Neural progenitor cell (in vitro differentiated cells): Measurements from ENCODE around the gene ATP11A. TPM values are rescaled to one million over a fixed set of nuclear protein-coding genes. Genes with fewer than 3 reads are reported as not detected.

Experiments used
- DNase-seq: peaks from one replicate; pipeline ENCODE4 v3.0.0-alpha.2; 2016; ENCODE audit warnings: low spot score
- H2AFZ ChIP-seq: fragments of 200-600 bp; sonication (generic); replicated peaks from 2 replicates; pipeline ENCODE4 v1.6.1; 2016; ENCODE audit warnings: antibody characterized with exemption
- H3F3A ChIP-seq: fragments of 200-600 bp; sonication (generic); 2 replicates; pipeline ENCODE4 v1.6.1; 2016; ENCODE audit warnings: antibody characterized with exemption, low read depth
- H3K27ac ChIP-seq: fragments of 200-600 bp; sonication (generic); 2 replicates; pipeline ENCODE4 v1.5.1; 2016; ENCODE audit warnings: mild to moderate bottlenecking
- H3K27me3 ChIP-seq: fragments of 200-600 bp; sonication (generic); 2 replicates; pipeline ENCODE4 v1.6.1; 2016; ENCODE audit warnings: mild to moderate bottlenecking, moderate library complexity
- H3K36me3 ChIP-seq: fragments of 200-600 bp; sonication (generic); 2 replicates; pipeline ENCODE4 v1.5.1; 2016
- H3K4me1 ChIP-seq: fragments of 200-600 bp; sonication (generic); 2 replicates; pipeline ENCODE4 v1.6.1; 2016; ENCODE audit warnings: mixed run types
- H3K4me2 ChIP-seq: fragments of 200-600 bp; sonication (generic); 2 replicates; pipeline ENCODE4 v1.6.1; 2016
- H3K4me3 ChIP-seq: fragments of 200-600 bp; sonication (generic); 2 replicates; pipeline ENCODE4 v1.5.1; 2016
- H3K79me2 ChIP-seq: fragments of 200-600 bp; sonication (generic); 2 replicates; pipeline ENCODE4 v1.6.1; 2016; ENCODE audit warnings: low read depth
- H3K9ac ChIP-seq: fragments of 200-600 bp; sonication (generic); 2 replicates; pipeline ENCODE4 v1.6.1; 2016
- H3K9me3 ChIP-seq: fragments of 200-600 bp; sonication (generic); 2 replicates; pipeline ENCODE4 v1.5.1; 2016; ENCODE audit warnings: low read depth
- H4K20me1 ChIP-seq: fragments of 200-600 bp; sonication (generic); 2 replicates; pipeline ENCODE4 v1.6.1; 2016; ENCODE audit warnings: low read depth
- H3K27ac Mint-ChIP-seq: 3 replicates; pipeline ENCODE4 v1.8.0; 2021; ENCODE audit warnings: mixed read lengths
- H3K27me3 Mint-ChIP-seq: 2 replicates; pipeline ENCODE4 v1.8.0; 2022; ENCODE audit warnings: low read depth, mild to moderate bottlenecking, inconsistent platforms, moderate library complexity, mixed read lengths; ENCODE audit not compliant: insufficient read depth
- H3K36me3 Mint-ChIP-seq: 3 replicates; pipeline ENCODE4 v1.8.0; 2021; ENCODE audit warnings: mixed read lengths
- H3K4me1 Mint-ChIP-seq: 3 replicates; pipeline ENCODE4 v1.8.0; 2021; ENCODE audit warnings: mixed read lengths
- H3K4me3 Mint-ChIP-seq: 3 replicates; pipeline ENCODE4 v1.8.0; 2021; ENCODE audit warnings: mild to moderate bottlenecking, moderate library complexity, mixed read lengths
- H3K9me3 Mint-ChIP-seq: 3 replicates; pipeline ENCODE4 v1.8.0; 2020; ENCODE audit warnings: mixed read lengths
- EZH2 ChIP-seq: fragments of 200-600 bp; sonication (generic); IDR thresholded peaks from 2 replicates; pipeline ENCODE4 v1.6.1; 2017; ENCODE audit warnings: antibody characterized with exemption, mild to moderate bottlenecking, moderate library complexity
- EZH2phosphoT487 ChIP-seq: fragments of 200-600 bp; sonication (generic); IDR thresholded peaks from 2 replicates; pipeline ENCODE4 v1.6.1; 2017; ENCODE audit warnings: antibody characterized with exemption
- total RNA-seq: library from RNA; depleted of rRNA; stranded (reverse); fragments of >200 nt; gene quantifications from 2 replicates; pipeline ENCODE4 v1.2.3, GENCODE V29; 2015; ENCODE audit warnings: low replicate concordance
- TF ChIP-seq, protein P1 (sequence below): fragments of 200-600 bp; sonication (generic); IDR thresholded peaks from 2 replicates; pipeline ENCODE4 v1.5.1; 2017; ENCODE audit warnings: antibody characterized with exemption, mild to moderate bottlenecking

The ATP11A gene
- total RNA-seq, 1 donor from 2014 or later, result 12.6 TPM

DNA sequence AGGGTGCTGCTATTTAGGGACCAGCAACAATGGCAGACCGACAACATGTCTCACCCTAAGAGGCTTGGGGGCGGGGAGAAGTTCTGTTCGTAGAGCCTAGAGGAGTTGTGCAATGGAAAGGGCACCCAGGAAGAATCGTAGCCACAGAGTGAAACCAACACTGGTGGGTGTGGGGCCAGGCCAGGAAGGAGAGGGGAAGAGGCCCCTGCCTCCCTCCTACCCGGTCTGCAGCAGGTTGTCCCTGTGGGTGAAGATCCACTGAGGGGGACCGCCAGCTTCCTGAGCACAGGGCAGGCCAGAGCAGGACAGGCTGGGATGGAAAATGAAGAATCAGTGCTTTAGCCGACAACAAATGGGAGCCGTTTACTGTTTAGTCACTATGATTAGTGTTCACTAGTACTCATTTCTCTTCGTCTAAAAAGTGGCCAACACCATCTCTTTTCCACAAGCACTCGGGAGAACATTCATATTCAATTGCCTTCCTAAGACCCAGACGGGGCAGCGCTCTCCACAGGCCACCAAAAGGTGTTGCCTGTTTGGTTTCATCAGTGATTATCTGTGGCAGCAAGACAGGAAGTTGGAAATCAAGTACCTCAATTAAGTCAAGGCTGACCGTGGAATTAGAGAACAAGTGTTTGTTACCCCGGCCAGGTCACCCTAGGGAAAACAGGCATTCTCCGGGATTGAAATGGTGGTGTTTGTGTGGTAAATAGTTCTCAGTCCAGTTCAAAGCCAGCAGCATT is 1.1 kb upstream of the ATP11A start:
- DNase-seq, result peak; percentile 32
- peaks cover 14% of the 10 kb centered on the region for H3K27me3 Mint-ChIP-seq
- peak overlapping the region; percentile 98 for H3K4me3 ChIP-seq
- H3K9me3 Mint-ChIP-seq, result peaks cover 2% of the 10 kb centered on the region
- no peaks in the 10 kb centered on the region for H3K9me3 ChIP-seq
- H3K4me1 ChIP-seq, result peaks cover 24% of the 10 kb centered on the region
- H3K36me3 ChIP-seq, result no peaks in the 10 kb centered on the region
- TF ChIP-seq EZH2phosphoT487, result no peak
- TF ChIP-seq, protein P1, sequence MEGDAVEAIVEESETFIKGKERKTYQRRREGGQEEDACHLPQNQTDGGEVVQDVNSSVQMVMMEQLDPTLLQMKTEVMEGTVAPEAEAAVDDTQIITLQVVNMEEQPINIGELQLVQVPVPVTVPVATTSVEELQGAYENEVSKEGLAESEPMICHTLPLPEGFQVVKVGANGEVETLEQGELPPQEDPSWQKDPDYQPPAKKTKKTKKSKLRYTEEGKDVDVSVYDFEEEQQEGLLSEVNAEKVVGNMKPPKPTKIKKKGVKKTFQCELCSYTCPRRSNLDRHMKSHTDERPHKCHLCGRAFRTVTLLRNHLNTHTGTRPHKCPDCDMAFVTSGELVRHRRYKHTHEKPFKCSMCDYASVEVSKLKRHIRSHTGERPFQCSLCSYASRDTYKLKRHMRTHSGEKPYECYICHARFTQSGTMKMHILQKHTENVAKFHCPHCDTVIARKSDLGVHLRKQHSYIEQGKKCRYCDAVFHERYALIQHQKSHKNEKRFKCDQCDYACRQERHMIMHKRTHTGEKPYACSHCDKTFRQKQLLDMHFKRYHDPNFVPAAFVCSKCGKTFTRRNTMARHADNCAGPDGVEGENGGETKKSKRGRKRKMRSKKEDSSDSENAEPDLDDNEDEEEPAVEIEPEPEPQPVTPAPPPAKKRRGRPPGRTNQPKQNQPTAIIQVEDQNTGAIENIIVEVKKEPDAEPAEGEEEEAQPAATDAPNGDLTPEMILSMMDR, result no peak
- no peak for TF ChIP-seq EZH2
- peaks cover 36% of the 10 kb centered on the region for H3K4me1 Mint-ChIP-seq
- H3K4me3 Mint-ChIP-seq, result peak overlapping the region; percentile 82
- peaks cover 38% of the 10 kb centered on the region for H3F3A ChIP-seq
- no peaks in the 10 kb centered on the region for H3K36me3 Mint-ChIP-seq
- peak overlapping the region; percentile 39 for H3K27ac Mint-ChIP-seq
- peak overlapping the region; percentile 80 for H3K4me2 ChIP-seq
- H3K79me2 ChIP-seq, result peaks cover 33% of the 10 kb centered on the region
- peaks cover 6% of the 10 kb centered on the region for H3K27me3 ChIP-seq
- H3K27ac ChIP-seq, result no peak overlapping the region
- peaks cover 28% of the 10 kb centered on the region for H4K20me1 ChIP-seq
- no peak overlapping the region for H2AFZ ChIP-seq
- no peak overlapping the region for H3K9ac ChIP-seq

DNA sequence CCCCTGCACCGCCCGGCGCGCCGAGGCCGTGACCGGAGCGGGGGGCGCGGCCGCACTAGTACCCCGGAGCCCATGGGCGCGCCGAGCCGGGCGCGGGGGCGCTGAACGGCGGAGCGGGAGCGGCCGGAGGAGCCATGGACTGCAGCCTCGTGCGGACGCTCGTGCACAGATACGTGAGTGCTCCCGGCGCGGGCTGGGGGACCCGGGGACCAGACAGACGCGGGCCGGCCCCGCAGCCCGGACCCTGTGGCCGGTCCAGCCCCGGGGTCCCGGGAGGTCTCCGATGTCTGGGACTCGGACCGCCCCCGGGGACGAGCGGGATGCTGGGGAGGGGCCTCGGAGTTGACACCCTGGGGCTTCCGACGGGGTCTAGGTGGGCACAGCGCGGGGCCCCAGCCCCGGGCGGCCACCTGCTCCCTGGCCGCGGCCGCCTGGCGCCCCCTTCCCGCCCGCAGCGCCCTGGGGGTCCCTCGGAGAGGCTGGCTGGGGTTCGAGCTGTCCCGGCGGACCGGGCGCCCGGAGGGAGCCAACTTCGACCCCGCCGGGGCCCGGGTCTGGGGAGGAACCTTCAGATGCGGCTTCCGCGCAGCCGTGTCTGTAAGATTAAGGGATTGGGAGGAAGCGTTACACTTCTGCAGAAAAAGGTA is 568 bp downstream of the ATP11A start:
- peak overlapping the region; percentile 79 for H2AFZ ChIP-seq
- H3K4me3 ChIP-seq, result peak overlapping the region; percentile 98
- peak overlapping the region; percentile 40 for H3K27ac ChIP-seq
- H3K79me2 ChIP-seq, result peaks cover 50% of the 10 kb centered on the region
- H3K4me1 ChIP-seq, result peaks cover 40% of the 10 kb centered on the region
- peaks cover 49% of the 10 kb centered on the region for H3F3A ChIP-seq
- Mint-ChIP-seq H3K27ac (peak overlapping the region; percentile 63), H3K9me3 (no peaks in the 10 kb centered on the region), H3K27me3 (peaks cover 11% of the 10 kb centered on the region), H3K36me3 (no peaks in the 10 kb centered on the region), H3K4me3 (peak overlapping the region; percentile 95), H3K4me1 (peaks cover 51% of the 10 kb centered on the region)
- no peaks in the 10 kb centered on the region for H3K36me3 ChIP-seq
- peak overlapping the region; percentile 55 for H3K9ac ChIP-seq
- H4K20me1 ChIP-seq, result peaks cover 44% of the 10 kb centered on the region
- no peaks in the 10 kb centered on the region for H3K9me3 ChIP-seq
- H3K4me2 ChIP-seq, result peak overlapping the region; percentile 80
- TF ChIP-seq EZH2phosphoT487, result no peak
- TF ChIP-seq, protein P1, result no peak
- no peak for TF ChIP-seq EZH2
- peak; percentile 81 for DNase-seq
- peaks cover 6% of the 10 kb centered on the region for H3K27me3 ChIP-seq

DNA sequence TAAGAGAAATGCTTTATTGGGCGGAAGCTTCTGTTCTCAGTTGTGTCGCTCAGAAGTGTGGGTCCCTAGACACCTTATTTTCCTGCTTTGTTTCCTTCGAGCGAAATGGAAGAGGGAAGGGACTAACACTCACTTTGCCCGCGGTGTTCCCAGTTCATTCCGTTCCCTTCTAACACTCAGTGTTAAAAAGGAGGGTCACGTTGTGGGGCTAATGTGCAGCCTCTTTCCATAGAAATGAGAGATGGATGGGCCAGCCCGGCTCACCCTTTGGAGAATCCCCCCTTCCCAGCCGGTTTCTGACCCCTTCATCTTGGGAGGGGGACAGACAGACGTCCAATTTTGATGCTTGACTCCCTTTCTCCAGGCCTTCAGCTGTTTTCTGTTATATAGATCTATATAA is 2.3 kb downstream of the ATP11A start:
- Histone ChIP-seq H3K79me2 (peaks cover 64% of the 10 kb centered on the region), H3K9me3 (no peaks in the 10 kb centered on the region), H3F3A (peaks cover 49% of the 10 kb centered on the region), H3K27ac (no peak overlapping the region), H3K4me3 (peak overlapping the region; percentile 98), H2AFZ (no peak overlapping the region), H3K36me3 (no peaks in the 10 kb centered on the region), H4K20me1 (peaks cover 57% of the 10 kb centered on the region), H3K4me1 (peaks cover 40% of the 10 kb centered on the region), H3K27me3 (peaks cover 6% of the 10 kb centered on the region), H3K4me2 (peak overlapping the region; percentile 80), H3K9ac (no peak overlapping the region)
- H3K27me3 Mint-ChIP-seq, result peaks cover 11% of the 10 kb centered on the region
- TF ChIP-seq EZH2 (no peak), EZH2phosphoT487 (no peak)
- TF ChIP-seq, protein P1, result no peak
- DNase-seq, result no peak
- peaks cover 57% of the 10 kb centered on the region for H3K4me1 Mint-ChIP-seq
- H3K9me3 Mint-ChIP-seq, result no peaks in the 10 kb centered on the region
- H3K36me3 Mint-ChIP-seq, result peaks cover 3% of the 10 kb centered on the region
- peak overlapping the region; percentile 95 for H3K4me3 Mint-ChIP-seq
- peak overlapping the region; percentile 57 for H3K27ac Mint-ChIP-seq
